Liver (tissue), 9 donors: ENCODE measurements around the gene MIER1. TPM values are rescaled to one million over a fixed set of nuclear protein-coding genes. Genes with fewer than 3 reads are reported as not detected.

ENCODE experiments used
- DNase-seq: peaks from one replicate; pipeline ENCODE4 v3.0.0-alpha.2; 2017; ENCODE audit warnings: low spot score
- H3K27ac ChIP-seq, 2 donors: one replicate each; pipeline ENCODE4 v1.7.0; 2013; ENCODE audit warnings: inconsistent platforms in 2 of 2, low read length in 2 of 2, control low read depth in 1 of 2, low read depth in 1 of 2, mild to moderate bottlenecking in 1 of 2
- H3K27me3 ChIP-seq, 4 donors: one replicate each; pipeline versions ENCODE4 v1.6.1 to v1.7.0; 2013; ENCODE audit warnings: low read length in 3 of 4, inconsistent platforms in 1 of 4, mild to moderate bottlenecking in 1 of 4, moderate library complexity in 1 of 4; ENCODE audit not compliant: control insufficient read depth in 4 of 4, insufficient read depth in 4 of 4
- H3K36me3 ChIP-seq, 4 donors: one replicate each; pipeline versions ENCODE4 v1.6.1 to v1.7.0; 2013; ENCODE audit warnings: low read length in 3 of 4, mild to moderate bottlenecking in 3 of 4, low read depth in 1 of 4, moderate library complexity in 1 of 4; ENCODE audit not compliant: control insufficient read depth in 4 of 4, insufficient read depth in 3 of 4
- H3K4me1 ChIP-seq, 4 donors: one replicate each; pipeline versions ENCODE4 v1.6.1 to v1.7.0; 2013; ENCODE audit warnings: low read length in 3 of 4, mild to moderate bottlenecking in 3 of 4, moderate library complexity in 1 of 4; ENCODE audit not compliant: control insufficient read depth in 4 of 4, insufficient read depth in 4 of 4
- H3K4me3 ChIP-seq, 3 donors: one replicate each; pipeline versions ENCODE4 v1.6.1 to v1.7.0; 2013; ENCODE audit warnings: low read length in 3 of 3, control low read depth in 1 of 3, low read depth in 1 of 3, mild to moderate bottlenecking in 1 of 3
- H3K9ac ChIP-seq, 2 donors: one replicate each; pipeline ENCODE4 v1.7.0; 2013; ENCODE audit warnings: low read length in 2 of 2, mild to moderate bottlenecking in 2 of 2, moderate library complexity in 2 of 2, control low read depth in 1 of 2, low read depth in 1 of 2
- H3K9me3 ChIP-seq, 4 donors: one replicate each; pipeline versions ENCODE4 v1.6.1 to v1.7.0; 2013; ENCODE audit warnings: low read length in 3 of 4; ENCODE audit not compliant: control insufficient read depth in 4 of 4
- ATF3 ChIP-seq: IDR thresholded peaks from 2 replicates; pipeline ENCODE4 v1.6.1; 2016; ENCODE audit warnings: antibody characterized with exemption
- EGR1 ChIP-seq, 2 donors: IDR thresholded peaks; 2 replicates each; pipeline ENCODE4 v1.6.1; 2016 to 2018; ENCODE audit warnings: antibody characterized with exemption in 2 of 2, low read depth in 2 of 2
- GABPA ChIP-seq, 2 donors: IDR thresholded peaks in 1 of 2; conservative IDR thresholded peaks in 1 of 2; 2 replicates each; pipeline ENCODE4 v1.6.1; 2016; ENCODE audit warnings: antibody characterized with exemption in 2 of 2, mild to moderate bottlenecking in 1 of 2, moderate library complexity in 1 of 2
- HNF4A ChIP-seq, 2 donors: conservative IDR thresholded peaks; 2 replicates each; pipeline ENCODE4 v1.6.1; 2016; ENCODE audit warnings: antibody characterized with exemption in 2 of 2, mild to moderate bottlenecking in 2 of 2
- HNF4G ChIP-seq: IDR thresholded peaks from 2 replicates; pipeline ENCODE4 v1.6.1; 2016; ENCODE audit warnings: antibody characterized with exemption
- JUND ChIP-seq, 2 donors: IDR thresholded peaks; 2 replicates each; pipeline ENCODE4 v1.6.1; 2016; ENCODE audit warnings: antibody characterized with exemption in 2 of 2
- MAX ChIP-seq: IDR thresholded peaks from 2 replicates; pipeline ENCODE4 v1.6.1; 2016; ENCODE audit warnings: antibody characterized with exemption
- RAD21 ChIP-seq, 2 donors: IDR thresholded peaks; 2 replicates each; pipeline ENCODE4 v1.6.1; 2016; ENCODE audit warnings: antibody characterized with exemption in 2 of 2, mild to moderate bottlenecking in 2 of 2
- REST ChIP-seq: IDR thresholded peaks from 2 replicates; pipeline ENCODE4 v1.6.1; 2016; ENCODE audit warnings: antibody characterized with exemption, mild to moderate bottlenecking
- RXRA ChIP-seq, 2 donors: IDR thresholded peaks; 2 replicates each; pipeline ENCODE4 v1.6.1; 2017 to 2018; ENCODE audit warnings: antibody characterized with exemption in 2 of 2, mild to moderate bottlenecking in 1 of 2
- SP1 ChIP-seq: IDR thresholded peaks from 2 replicates; pipeline ENCODE4 v1.6.1; 2018; ENCODE audit warnings: antibody characterized with exemption, mild to moderate bottlenecking
- TAF1 ChIP-seq: conservative IDR thresholded peaks from 2 replicates; pipeline ENCODE4 v1.6.1; 2016; ENCODE audit warnings: antibody characterized with exemption, mild to moderate bottlenecking
- YY1 ChIP-seq: IDR thresholded peaks from 2 replicates; pipeline ENCODE4 v1.6.1; 2016; ENCODE audit warnings: antibody characterized with exemption, mild to moderate bottlenecking
- ZBTB33 ChIP-seq: IDR thresholded peaks from 2 replicates; pipeline ENCODE4 v1.6.1; 2016; ENCODE audit warnings: antibody characterized with exemption
- WGBS: extraction: QIAGEN DNeasy Blood & Tissue Kit; methylation state at CpG from one replicate; pipeline ENCODE4 v1.1.7; 2013; 5-methylcytosine and 5-hydroxymethylcytosine counted together
- polyA plus RNA-seq, 2 donors: library from polyadenylated mRNA; stranded (reverse) in 1 of 2; unstranded in 1 of 2; fragments of 200-250 nt in 1 of 2; fragments of >200 nt in 1 of 2; fragmentation: Nextera tagmentation in 1 of 2; extraction: Ambion mirVana in 1 of 2; gene quantifications; one replicate each; pipeline versions ENCODE4 v1.2.1 to v1.2.3, GENCODE V29; 2013 to 2015
- total RNA-seq, 2 donors: library from RNA; depleted of rRNA; stranded (reverse); fragments of >200 nt; gene quantifications; one replicate each; pipeline ENCODE4 v1.2.3, GENCODE V29; 2014
- donor health status: healthy.
- donor health status: healthy.
- donor health status: healthy.
- donor health status: healthy.
- donor health status: healthy.

Gene MIER1
- total and polyA plus RNA-seq, 4 donors, result 7.3 to 23.2 (median 16.6) TPM

- no peaks in the 10 kb centered on the region for H3K27me3 ChIP-seq
- H3K9ac ChIP-seq, result peak overlapping the region; percentile 92 to 99
- H3K4me1 ChIP-seq, result peaks cover 1 to 34% (median 14%) of the 10 kb centered on the region in 4 donors
- H3K36me3 ChIP-seq, result no peaks in the 10 kb centered on the region
- H3K27ac ChIP-seq, result peak overlapping the region; percentile 94 to 99
- no peak for TF ChIP-seq SP1
- no peak for TF ChIP-seq YY1
- TF ChIP-seq EGR1 (IDR thresholded peaks at IDR 0.05; ENCODE audit: low read depth in 2 of 2), result no peak
- TF ChIP-seq HNF4A (conservative IDR thresholded peaks at IDR 0.05), result no peak
- no peak for TF ChIP-seq RXRA (IDR thresholded peaks at IDR 0.05)
- TF ChIP-seq JUND (IDR thresholded peaks at IDR 0.05), result no peak
- H3K9me3 ChIP-seq, result no peaks in the 10 kb centered on the region
- peak overlapping the region; percentile 82 to 97 (median 88) for H3K4me3 ChIP-seq
- no peak for DNase-seq
- WGBS, result 0% methylated on average over 6 of the region's 6 CpGs
These were observed 6.0 kb downstream of the MIER1 start for GRCh38 chr1:66930823-66931174.

GRCh38 chr1:66931590-66931989 is 6.8 kb downstream of the MIER1 start:
- no peak for TF ChIP-seq EGR1 (IDR thresholded peaks at IDR 0.05; ENCODE audit: low read depth in 2 of 2)
- no peak for TF ChIP-seq GABPA (IDR thresholded peaks at IDR 0.05 in 1 of 2, conservative IDR thresholded peaks at IDR 0.05 in 1 of 2)
- TF ChIP-seq JUND (IDR thresholded peaks at IDR 0.05), result no peak
- TF ChIP-seq REST, result no peak
- no peak for TF ChIP-seq RAD21 (IDR thresholded peaks at IDR 0.05)
- no peak for TF ChIP-seq SP1
- no peak for TF ChIP-seq ATF3
- no peak for TF ChIP-seq HNF4G
- no peak for TF ChIP-seq RXRA (IDR thresholded peaks at IDR 0.05)
- TF ChIP-seq YY1, result no peak
- no peak for TF ChIP-seq ZBTB33
- TF ChIP-seq MAX, result no peak
- no peak for TF ChIP-seq TAF1
- peaks cover 1 to 30% (median 11%) of the 10 kb centered on the region in 4 donors for H3K4me1 ChIP-seq
- peak overlapping the region; percentile 82 to 97 (median 88) for H3K4me3 ChIP-seq
- no peaks in the 10 kb centered on the region for H3K9me3 ChIP-seq
- peak overlapping the region; percentile 94 to 99 for H3K27ac ChIP-seq
- WGBS, result 9% methylated on average over 4 of the region's 4 CpGs
- H3K9ac ChIP-seq, result peak overlapping the region; percentile 92 to 99
- DNase-seq, result no peak
- no peaks in the 10 kb centered on the region for H3K27me3 ChIP-seq
- no peaks in the 10 kb centered on the region for H3K36me3 ChIP-seq
